Activated CD8-positive, alpha-beta memory T cell treated with anti-CD3 and anti-CD28 coated beads for 24 hours (primary cell): ENCODE results near the gene LRRC31.
A peak's percentile ranks its signal among the peaks of the same experiment; 100 is the strongest.

Experiments
- DNase-seq: peaks from one replicate; pipeline ENCODE4 v3.0.0-alpha.2; 2020

The LRRC31 gene

GRCh38 chr3:169812332-169813235 lies 57.2 kb downstream of the LRRC31 start, which contains the start of the genes LRRC34 and LRRIQ4:
LRRC34 (minus strand) TSS chr3:169812904; CDS start chr3:169812548, 356 bp downstream.
LRRIQ4 (plus strand) TSS chr3:169812870; CDS start chr3:169821922, 9,052 bp downstream.
- peak; percentile 86 for DNase-seq

GRCh38 chr3:169811631-169812331 lies 58.0 kb downstream of the LRRC31 start:
- no peak for DNase-seq

GRCh38 chr3:169809230-169809795 lies 60.4 kb downstream of the LRRC31 start:
- no peak for DNase-seq

- DNase-seq = no peak
Observed at GRCh38 chr3:169804681-169805080, 65.1 kb downstream of the LRRC31 start.

GRCh38 chr3:169792359-169792758 lies 77.4 kb downstream of the LRRC31 start:
- no peak for DNase-seq

GRCh38 chr3:169790687-169791429 lies 78.9 kb downstream of the LRRC31 start:
- no peak for DNase-seq

GRCh38 chr3:169790219-169790618 lies 79.5 kb downstream of the LRRC31 start:
- DNase-seq = no peak
